GM12878 (cell line): ENCODE results near the gene NUCB1. TPM values are rescaled to one million over a fixed set of nuclear protein-coding genes. Genes with fewer than 3 reads are reported as not detected.
"Not testable (repeated sequence)": the region's sequence is repeated elsewhere in the genome, so short reads cannot be mapped to it uniquely, and the experiment has no call there.

Source experiments
- ATAC-seq: fragments of 200-7000 bp; cut with Tn5 transposase; 3 replicates; pipeline ENCODE4 v1.9.1; 2020; ENCODE audit warnings: mild to moderate bottlenecking, moderate library complexity
- BruUV-seq: library from RNA; stranded (reverse); fragments of 400-500 nt; replicated peaks from 2 replicates; lab custom pipeline; 2021; lab: Mats Ljungman, UMichigan
- CTCF ChIA-PET: fragments of 300-600 bp; sonication (Branson Sonifier 250); formaldehyde crosslinking; extraction: SDS; loops from one replicate; lab custom pipeline; 2021; ENCODE audit warnings: inconsistent platforms; lab: Yijun Ruan, JAX
- POLR2A ChIA-PET: fragments of 350-600 bp; formaldehyde crosslinking; extraction: SDS; loops from one replicate; lab custom pipeline; 2021; ENCODE audit warnings: inconsistent platforms; lab: Charles Lee
- RAD21 ChIA-PET: fragments of 300-600 bp; sonication (Branson Sonifier 250); formaldehyde crosslinking; loops from one replicate; lab custom pipeline; 2023; ENCODE audit warnings: antibody characterized with exemption; ENCODE audit not compliant: unreplicated experiment; lab: Charles Lee
- SMC1A ChIA-PET: fragments of 300-600 bp; sonication (Branson Sonifier 250); formaldehyde crosslinking; loops from one replicate; lab custom pipeline; 2023; ENCODE audit not compliant: unreplicated experiment, uncharacterized antibody; lab: Charles Lee
- DNase-seq: peaks from one replicate; pipeline ENCODE4 v3.0.0-alpha.2; 2011; ENCODE audit warnings: low read depth, low spot score
- FAIRE-seq: peaks from 3 replicates; lab custom pipeline; 2011; peaks lifted over from hg19 to GRCh38; lab: Jason Lieb, UNC
- H2AFZ ChIP-seq: 2 replicates; pipeline ENCODE4 v1.6.0; 2011; ENCODE audit warnings: low read depth, low read length, control low read depth; ENCODE audit not compliant: control insufficient read depth
- H3K27ac ChIP-seq: 2 replicates; pipeline ENCODE4 v1.5.1; 2011; ENCODE audit warnings: control low read depth; ENCODE audit not compliant: control insufficient read depth, insufficient read depth
- H3K27me3 ChIP-seq, 2 experiments: replicated peaks in 1 of 2; 2 replicates each; pipeline versions ENCODE4 v1.6.0 to v1.6.1; 2011; ENCODE audit warnings: low read length in 1 of 2; ENCODE audit not compliant: control insufficient read depth in 2 of 2, insufficient read depth in 2 of 2
- H3K36me3 ChIP-seq, 2 experiments: 2 replicates each; pipeline ENCODE4 v1.5.1; 2011; ENCODE audit warnings: low read length in 1 of 2; ENCODE audit not compliant: control insufficient read depth in 2 of 2, insufficient read depth in 2 of 2
- H3K4me1 ChIP-seq: 2 replicates; pipeline ENCODE4 v1.6.1; 2011; ENCODE audit warnings: mild to moderate bottlenecking, low read length, moderate library complexity, mixed read lengths; ENCODE audit not compliant: control insufficient read depth, insufficient read depth
- H3K4me2 ChIP-seq: 2 replicates; pipeline ENCODE4 v1.6.0; 2011; ENCODE audit warnings: control low read depth; ENCODE audit not compliant: control insufficient read depth, insufficient read depth
- H3K4me3 ChIP-seq: fragments of 200-600 bp; sonication (generic); 2 replicates; pipeline ENCODE4 v1.5.1; 2016
- H3K79me2 ChIP-seq: 2 replicates; pipeline ENCODE4 v1.6.0; 2011; ENCODE audit warnings: low read length; ENCODE audit not compliant: control insufficient read depth, insufficient read depth
- H3K9ac ChIP-seq: 2 replicates; pipeline ENCODE4 v1.8.0; 2011; ENCODE audit warnings: low read length, control low read depth, mixed read lengths; ENCODE audit not compliant: control insufficient read depth, insufficient read depth
- H3K9me3 ChIP-seq: replicated peaks from 3 replicates; pipeline ENCODE4 v1.5.1; 2011; ENCODE audit warnings: mild to moderate bottlenecking, low read length; ENCODE audit not compliant: control insufficient read depth, insufficient read depth
- H4K20me1 ChIP-seq: 2 replicates; pipeline ENCODE4 v1.6.0; 2011; ENCODE audit not compliant: control insufficient read depth, insufficient read depth
- EED ChIP-seq: sonication (generic); IDR thresholded peaks from 2 replicates; pipeline ENCODE4 v1.6.1; 2016; ENCODE audit warnings: antibody characterized with exemption, low read depth
- EGR1 ChIP-seq, 2 experiments: IDR thresholded peaks; 1 replicate in 1 of 2; 2 replicates in 1 of 2; pipeline ENCODE4 v1.6.1; 2011 to 2012; ENCODE audit warnings: low read depth in 2 of 2, low read length in 2 of 2, borderline replicate concordance in 1 of 2, mild to moderate bottlenecking in 1 of 2, moderate library complexity in 1 of 2
- NR2C1 ChIP-seq: fragments of 450-650 bp; IDR thresholded peaks from 2 replicates; pipeline ENCODE4 v1.6.1; 2017; ENCODE audit warnings: antibody characterized with exemption, mild to moderate bottlenecking, moderate library complexity
- RUNX3 ChIP-seq: IDR thresholded peaks from 2 replicates; pipeline ENCODE4 v1.6.1; 2012; ENCODE audit warnings: low read length, inconsistent platforms
- SMARCA5 ChIP-seq: fragments of 450-650 bp; IDR thresholded peaks from 2 replicates; pipeline ENCODE4 v1.6.1; 2017; ENCODE audit warnings: mild to moderate bottlenecking
- TCF12 ChIP-seq: IDR thresholded peaks from 2 replicates; pipeline ENCODE4 v1.6.1; 2011; ENCODE audit warnings: low read depth, mild to moderate bottlenecking, low read length
- WGBS: methylation state at CpG from one replicate; pipeline ENCODE4 v1.1.6; 2016; ENCODE audit warnings: low lambda C conversion rate; ENCODE audit not compliant: insufficient replicate concordance, insufficient coverage; ENCODE audit errors: missing lambda C conversion rate; 5-methylcytosine and 5-hydroxymethylcytosine counted together
- in situ Hi-C: fragments of 300-500 bp; cut with MboI; formaldehyde crosslinking; loops from 9 replicates; pipeline ENCODE4 v1.14.3; 2018; ENCODE audit warnings: mixed read lengths
- intact Hi-C: fragments of 100-400 bp; cut with micrococcal nuclease; formaldehyde crosslinking; loops from one replicate; pipeline ENCODE4 v1.14.2; 2022; ENCODE audit not compliant: unreplicated experiment
- polyA plus RNA-seq, 11 experiments: library from polyadenylated mRNA; depleted of rRNA in 4 of 11; unstranded in 6 of 11; stranded (reverse) in 5 of 11; fragments of >200 nt; fragmentation: Nextera tagmentation in 4 of 11; fragmentation: Illumina TruSeq in 1 of 11; extraction: Ambion mirVana in 4 of 11; extraction: Trizol in 1 of 11; gene quantifications; 1 replicate in 1 of 11; 2 replicates in 10 of 11; pipeline versions ENCODE4 v1.2.1 to v1.2.3, GENCODE V29; 2011 to 2016; ENCODE audit warnings: inconsistent platforms in 2 of 11, missing spikeins in 2 of 11, low read depth in 1 of 11
- total RNA-seq, 4 experiments: library from RNA; depleted of rRNA in 3 of 4; stranded (reverse); fragments of >200 nt in 3 of 4; fragmentation: Illumina TruSeq in 1 of 4; extraction: Trizol in 1 of 4; gene quantifications; 2 replicates each; pipeline versions ENCODE4 v1.2.1 to v1.2.3, GENCODE V29; 2013 to 2021

The NUCB1 gene
- total and polyA plus RNA-seq, 10 of the 15 experiments (the other 5 are each of a cell fraction or from before 2014, with no cell fraction given): 1.8 to 112 (median 44.5) TPM

DNA sequence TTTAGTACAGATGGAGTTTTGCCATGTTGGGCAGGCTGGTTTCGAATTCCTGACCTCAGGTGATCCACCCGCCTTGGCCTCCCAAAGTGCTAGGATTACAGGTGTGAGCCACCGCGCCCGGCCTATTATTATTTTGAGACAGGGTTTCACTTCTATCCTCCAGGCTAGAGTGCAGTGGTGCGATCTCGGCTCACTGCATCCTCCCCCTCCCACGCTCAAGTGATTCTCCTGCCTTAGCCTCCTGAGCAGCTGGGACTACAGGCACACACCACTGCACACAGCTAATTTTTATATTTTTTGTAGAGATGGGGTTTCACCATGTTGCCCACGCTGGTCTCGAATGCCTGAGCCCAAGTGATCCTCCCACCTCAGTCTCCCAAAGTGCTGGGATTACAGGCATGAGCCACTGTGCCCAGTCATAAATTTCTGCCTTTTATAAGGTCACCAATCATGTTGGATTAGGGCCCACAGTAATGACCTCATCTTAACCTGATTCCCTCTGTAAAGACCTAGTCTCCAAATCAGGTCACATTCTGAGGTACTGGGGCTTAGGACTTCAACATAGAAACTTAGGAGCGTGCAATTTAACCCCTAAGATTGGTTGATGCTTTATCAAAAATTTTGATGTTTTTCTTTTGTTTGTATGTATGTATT, 9.4 kb downstream of the NUCB1 start:
- POLR2A ChIA-PET, H3K9me3 ChIP-seq, in situ Hi-C loops, H3K9ac ChIP-seq, RAD21 ChIA-PET, intact Hi-C loops, BruUV-seq, H3K79me2 ChIP-seq, H3K27me3 ChIP-seq, DNase-seq, FAIRE-seq, CTCF ChIA-PET, H2AFZ ChIP-seq, H3K4me3 ChIP-seq, H3K4me1 ChIP-seq, H4K20me1 ChIP-seq, SMC1A ChIA-PET: not testable (repeated sequence)
- ATAC-seq: peak; percentile 66
- Histone ChIP-seq H3K27ac (peak overlapping the region; percentile 33; the same call in 1 of the 2 replicates), H3K36me3 (peaks cover 10 to 19% of the 10 kb centered on the region in 2 experiments), H3K4me2 (peak overlapping the region; percentile 13; the same call in 1 of the 2 replicates)
- 0 out of 2 replicates have a peak, but pooled peaks have one; percentile 30 for TF ChIP-seq EED
- TF ChIP-seq EGR1 (IDR thresholded peaks at IDR 0.05; ENCODE audit: borderline replicate concordance in 1 of 2, low read depth in 2 of 2, low read length in 2 of 2): peak in 1 of 2 experiments; percentile 54; a peak in 2 of 3 replicates
- peak; percentile 35; the same call in 1 of the 2 replicates for TF ChIP-seq RUNX3
- 0 out of 2 replicates have a peak, but pooled peaks have one; percentile 25 for TF ChIP-seq TCF12
- WGBS: 10% methylated on average over 11 of the region's 11 CpGs

GRCh38 chr19:48910803-48911202, 10.7 kb downstream of the NUCB1 start:
- DNase-seq: no peak
- Histone ChIP-seq H3K4me1 (peaks cover 6% of the 10 kb centered on the region), H3K27me3 (no peaks in the 10 kb centered on the region), H2AFZ (no peak overlapping the region), H3K4me2 (no peak overlapping the region), H3K4me3 (no peak overlapping the region), H3K79me2 (no peaks in the 10 kb centered on the region), H3K9ac (no peak overlapping the region), H3K36me3 (peaks cover 10 to 25% of the 10 kb centered on the region in 2 experiments), H3K27ac (no peak overlapping the region), H4K20me1 (no peaks in the 10 kb centered on the region), H3K9me3 (no peaks in the 10 kb centered on the region; the same call in 1 of the 3 replicates)
- RAD21 ChIA-PET: interaction anchor here (0.7 kb wide), 1 partner anchor 58 kb away, joined by 3 read pairs; no protein-coding TSS in a partner anchor
- CTCF ChIA-PET: interaction anchor here (1.0 kb wide), 1 partner anchor 10 kb away, joined by 4 read pairs; the partner anchor contains the start of gene NUCB1
- BruUV-seq: no TSS peak
- no peak for ATAC-seq
- in situ Hi-C loops (no loop called here), intact Hi-C loops (no loop called here)
- SMC1A ChIA-PET: interaction anchor here (0.7 kb wide), 1 partner anchor 9 kb away, joined by 3 read pairs; no protein-coding TSS in a partner anchor
- FAIRE-seq: no peak
- 98% methylated on average over 2 of the region's 2 CpGs for WGBS
- POLR2A ChIA-PET: interaction anchor here (1.1 kb wide), 1 partner anchor 14 kb away, joined by 6 read pairs; no protein-coding TSS in a partner anchor
- TF ChIP-seq SMARCA5: 0 out of 2 replicates have a peak, but pooled peaks have one; percentile 29
- TF ChIP-seq NR2C1: no peak
